T-helper 2 cell treated with Interferon-gamma antibody and Interleukin-4, amounts not matched to agents 100 ng/mL and 5 ng/mL, for 36 hours (primary cell): Measurements from ENCODE around the gene TAX1BP1. TPM values are rescaled to one million over a fixed set of nuclear protein-coding genes. Genes with fewer than 3 reads are reported as not detected.

ENCODE experiments used
- intact Hi-C: fragments of 100-400 bp; cut with micrococcal nuclease; formaldehyde crosslinking; loops from one replicate; pipeline ENCODE4 v1.15.1; 2023
- total RNA-seq: library from RNA; stranded (reverse); gene quantifications from 2 replicates; pipeline ENCODE4 v1.2.3, GENCODE V29; 2022

TAX1BP1 gene
- total RNA-seq, 1 donor from 2014 or later, result 57.2 TPM

DNA sequence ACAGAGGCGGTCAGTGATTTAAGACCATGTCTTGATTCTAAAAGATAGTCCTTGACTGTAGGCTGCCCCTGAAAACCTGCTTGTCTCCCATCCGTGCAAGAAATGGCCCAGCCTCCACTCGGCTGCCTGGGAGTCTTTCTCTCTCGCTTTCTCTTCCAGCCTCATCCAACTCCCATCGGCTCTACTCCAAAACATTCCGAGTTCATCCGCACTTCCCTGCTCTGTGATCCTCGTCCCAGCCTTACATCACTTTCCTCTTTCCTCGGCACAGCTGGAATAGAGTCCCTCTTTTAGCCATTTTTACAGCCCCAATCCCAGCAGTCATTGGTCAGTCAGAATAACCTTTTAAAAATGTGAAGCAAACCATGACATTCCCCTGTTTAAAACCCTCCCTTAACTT is 135.1 kb downstream of the TAX1BP1 start:
- intact Hi-C loops, result no loop called here

DNA sequence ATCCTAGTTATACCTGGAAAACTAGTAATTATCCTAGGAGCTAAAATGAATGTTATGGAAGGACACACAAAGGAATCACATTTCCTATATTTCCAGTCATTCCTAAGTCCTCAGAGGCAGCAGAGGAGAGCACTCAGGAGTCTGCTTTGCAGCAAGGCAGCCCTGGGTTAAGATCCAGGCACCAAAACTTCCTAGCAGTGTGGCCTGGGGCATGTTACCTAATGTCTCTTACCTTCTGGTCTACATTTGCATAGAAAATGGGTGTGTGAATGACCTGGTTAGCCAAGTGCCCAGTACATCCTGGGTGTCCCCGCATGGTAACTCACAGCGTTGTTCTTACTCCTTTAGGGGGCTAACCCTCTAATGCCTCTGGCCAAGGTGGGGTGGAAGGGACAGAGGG is 135.9 kb downstream of the TAX1BP1 start:
- intact Hi-C loops, result no loop called here

DNA sequence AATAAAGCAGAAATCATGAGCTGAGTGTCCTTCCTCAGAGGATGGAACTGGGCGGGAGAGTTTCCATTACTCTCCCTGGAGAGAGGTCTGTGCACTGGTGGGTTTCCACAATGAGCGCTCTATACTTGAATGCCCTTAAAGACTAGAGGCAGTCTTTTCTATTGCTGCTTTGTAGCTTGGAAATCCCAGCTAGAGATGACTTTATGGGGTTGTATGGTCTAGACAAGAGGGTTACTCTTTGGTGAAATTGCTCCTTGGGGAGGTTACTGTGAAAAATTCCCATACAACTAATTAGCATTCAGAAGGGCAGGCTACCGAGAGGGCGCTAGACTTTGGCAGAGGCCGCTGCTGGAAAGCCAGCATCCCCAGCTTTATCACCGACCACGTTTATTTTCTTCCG is 136.8 kb downstream of the TAX1BP1 start:
- intact Hi-C loops, result no loop called here

Other genes with a start within 250 kb of the TAX1BP1 start
- 14.5 TPM in 2 replicates for gene HIBADH, start 77.3 kb upstream of the TAX1BP1 start, total RNA-seq